ENCODE measurements around the gene KATNB1. TPM values are rescaled to one million over a fixed set of nuclear protein-coding genes. Genes with fewer than 3 reads are reported as not detected.

Gene KATNB1
- total and polyA plus RNA-seq, 10 donors, result 10.6 to 23.1 (median 17.0) TPM

GRCh38 chr16:57769541-57770145, 34.1 kb downstream of the KATNB1 start:
- TF ChIP-seq POLR2AphosphoS5 (IDR thresholded peaks at IDR 0.05), result no peak
- TF ChIP-seq CTCF (IDR thresholded peaks at IDR 0.05 in 8 of 11, conservative IDR thresholded peaks at IDR 0.05 in 3 of 11), result no peak
- TF ChIP-seq POLR2A (IDR thresholded peaks at IDR 0.05), result no peak
- intact Hi-C loops (cut with DNase I; ENCODE audit: low total_unique reads), result no loop called here
- DNase-seq, result no peak
- Histone ChIP-seq H3K4me3 (no peak overlapping the region), H3K9me3 (no peaks in the 10 kb centered on the region), H3K27ac (no peak overlapping the region), H3K4me1 (no peaks in the 10 kb centered on the region), H3K27me3 (replicated peaks in 1 of 7) (no peaks in the 10 kb centered on the region), H3K36me3 (peaks cover 0 to 70% (median 22%) of the 10 kb centered on the region in 6 donors)
- WGBS, 5 donors, result 91 to 95% (median 93%) methylated on average over 11 to 22 of the region's 22 CpGs

GRCh38 chr16:57770361-57770760, 34.8 kb downstream of the KATNB1 start:
- intact Hi-C loops (cut with DNase I; ENCODE audit: low total_unique reads), result no loop called here
- 93 to 97% (median 95%) methylated on average over 7 to 15 of the region's 15 CpGs for WGBS, 5 donors
- Histone ChIP-seq H3K4me1 (no peaks in the 10 kb centered on the region), H3K9me3 (no peaks in the 10 kb centered on the region), H3K4me3 (no peak overlapping the region), H3K27me3 (replicated peaks in 1 of 7) (no peaks in the 10 kb centered on the region), H3K36me3 (peaks cover 0 to 71% (median 22%) of the 10 kb centered on the region in 6 donors), H3K27ac (no peak overlapping the region)
- DNase-seq, result no peak
- TF ChIP-seq POLR2AphosphoS5 (IDR thresholded peaks at IDR 0.05), result no peak
- TF ChIP-seq CTCF (IDR thresholded peaks at IDR 0.05 in 8 of 11, conservative IDR thresholded peaks at IDR 0.05 in 3 of 11), result no peak
- TF ChIP-seq POLR2A (IDR thresholded peaks at IDR 0.05), result no peak

- H3K4me3 ChIP-seq, result no peak overlapping the region
- 91 to 97% (median 93%) methylated on average over 16 to 26 of the region's 26 CpGs for WGBS, 5 donors
- no peak overlapping the region for H3K27ac ChIP-seq
- intact Hi-C loops (cut with DNase I; ENCODE audit: low total_unique reads), result no loop called here
- DNase-seq, result no peak
- H3K36me3 ChIP-seq, result peaks cover 0 to 71% (median 22%) of the 10 kb centered on the region in 6 donors
- no peaks in the 10 kb centered on the region for H3K9me3 ChIP-seq
- no peak for TF ChIP-seq POLR2A (IDR thresholded peaks at IDR 0.05)
- TF ChIP-seq POLR2AphosphoS5 (IDR thresholded peaks at IDR 0.05), result peak in 1 of 3 donors; percentile 11
- TF ChIP-seq CTCF (IDR thresholded peaks at IDR 0.05 in 8 of 11, conservative IDR thresholded peaks at IDR 0.05 in 3 of 11), result no peak
- H3K4me1 ChIP-seq, result no peaks in the 10 kb centered on the region
- H3K27me3 ChIP-seq (replicated peaks in 1 of 7), result no peaks in the 10 kb centered on the region
Observed at GRCh38 chr16:57771141-57771785, 35.7 kb downstream of the KATNB1 start.

- Histone ChIP-seq H3K27me3 (replicated peaks in 1 of 7) (no peaks in the 10 kb centered on the region), H3K36me3 (peaks cover 0 to 58% (median 24%) of the 10 kb centered on the region in 6 donors), H3K4me3 (no peak overlapping the region), H3K27ac (no peak overlapping the region), H3K4me1 (no peaks in the 10 kb centered on the region), H3K9me3 (no peaks in the 10 kb centered on the region)
- 74 to 88% (median 86%) methylated on average over 11 of the region's 11 CpGs for WGBS, 5 donors
- DNase-seq, result no peak
- intact Hi-C loops (cut with DNase I; ENCODE audit: low total_unique reads), result no loop called here
- no peak for TF ChIP-seq POLR2A (IDR thresholded peaks at IDR 0.05)
- TF ChIP-seq POLR2AphosphoS5 (IDR thresholded peaks at IDR 0.05), result no peak
- TF ChIP-seq CTCF (IDR thresholded peaks at IDR 0.05 in 8 of 11, conservative IDR thresholded peaks at IDR 0.05 in 3 of 11), result no peak
Observed at GRCh38 chr16:57773019-57773418, 37.4 kb downstream of the KATNB1 start.

All from spleen (tissue), 11 donors.